H7 (cell line): ENCODE data around the gene LIFR. TPM values are rescaled to one million over a fixed set of nuclear protein-coding genes. Genes with fewer than 3 reads are reported as not detected.

Source experiments
- DNase-seq: peaks from one replicate; pipeline ENCODE4 v3.0.0; 2012
- H3K27me3 ChIP-seq: 2 replicates; pipeline ENCODE4 v1.6.0; 2011; ENCODE audit warnings: mild to moderate bottlenecking, low read length; ENCODE audit not compliant: control insufficient read depth, insufficient read depth
- H3K36me3 ChIP-seq: replicated peaks from 2 replicates; pipeline ENCODE4 v1.5.1; 2011; ENCODE audit warnings: low read length; ENCODE audit not compliant: control insufficient read depth, insufficient read depth
- H3K4me3 ChIP-seq: 2 replicates; pipeline ENCODE4 v1.5.1; 2011; ENCODE audit warnings: low read depth, mild to moderate bottlenecking, control low read depth, low read length, moderate library complexity; ENCODE audit not compliant: insufficient read depth
- total RNA-seq: library from RNA; depleted of rRNA; stranded (reverse); fragments of >200 nt; shearing (Covaris generic); gene quantifications from 2 replicates; pipeline ENCODE4 v1.2.3, GENCODE V29; 2014

Gene LIFR
- total RNA-seq, 1 experiment from 2014 or later = 10.5 TPM

DNA sequence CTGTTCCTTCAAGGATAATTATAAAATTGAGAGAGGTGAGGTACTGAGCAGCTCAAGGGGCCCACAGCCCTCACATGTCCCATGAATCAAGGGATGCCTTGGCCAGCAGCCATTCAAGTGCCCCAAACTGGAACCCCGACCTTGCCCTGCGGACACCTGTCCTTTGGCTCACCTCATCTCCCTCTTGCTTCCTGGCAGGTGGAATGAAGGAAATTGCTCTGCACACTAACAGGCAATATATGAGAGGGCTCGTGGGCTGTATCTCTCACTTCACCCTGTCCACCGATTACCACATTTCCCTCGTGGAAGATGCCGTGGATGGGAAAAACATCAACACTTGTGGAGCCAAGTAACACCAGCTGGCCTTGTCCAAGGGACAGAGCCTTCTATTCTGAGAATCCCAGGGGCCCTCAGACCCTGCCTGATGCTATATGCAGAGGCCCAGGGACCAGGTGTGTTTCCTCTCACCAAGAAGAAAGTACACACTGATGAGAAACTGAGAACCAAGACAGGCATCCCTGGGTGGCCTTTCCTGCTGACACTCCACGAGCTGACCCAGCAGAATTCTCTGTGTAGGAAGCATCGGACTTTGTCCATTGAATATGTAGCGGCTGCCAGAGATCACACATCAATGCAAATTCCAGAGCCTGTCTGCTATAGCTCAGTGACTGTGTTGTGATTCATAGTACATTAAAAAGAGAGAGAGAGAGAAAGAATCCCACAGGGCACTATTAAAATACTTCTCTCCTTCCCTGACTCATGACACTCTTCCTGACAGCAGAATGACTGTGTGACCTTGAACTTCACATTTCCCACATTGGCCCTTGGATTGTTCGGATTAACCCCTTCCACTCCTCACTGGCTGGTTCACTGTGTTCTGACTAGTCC lies 92.6 kb downstream of the LIFR start:
- DNase-seq = no peak
- no peaks in the 10 kb centered on the region for H3K27me3 ChIP-seq
- H3K4me3 ChIP-seq = no peak overlapping the region
- no peaks in the 10 kb centered on the region for H3K36me3 ChIP-seq

DNA sequence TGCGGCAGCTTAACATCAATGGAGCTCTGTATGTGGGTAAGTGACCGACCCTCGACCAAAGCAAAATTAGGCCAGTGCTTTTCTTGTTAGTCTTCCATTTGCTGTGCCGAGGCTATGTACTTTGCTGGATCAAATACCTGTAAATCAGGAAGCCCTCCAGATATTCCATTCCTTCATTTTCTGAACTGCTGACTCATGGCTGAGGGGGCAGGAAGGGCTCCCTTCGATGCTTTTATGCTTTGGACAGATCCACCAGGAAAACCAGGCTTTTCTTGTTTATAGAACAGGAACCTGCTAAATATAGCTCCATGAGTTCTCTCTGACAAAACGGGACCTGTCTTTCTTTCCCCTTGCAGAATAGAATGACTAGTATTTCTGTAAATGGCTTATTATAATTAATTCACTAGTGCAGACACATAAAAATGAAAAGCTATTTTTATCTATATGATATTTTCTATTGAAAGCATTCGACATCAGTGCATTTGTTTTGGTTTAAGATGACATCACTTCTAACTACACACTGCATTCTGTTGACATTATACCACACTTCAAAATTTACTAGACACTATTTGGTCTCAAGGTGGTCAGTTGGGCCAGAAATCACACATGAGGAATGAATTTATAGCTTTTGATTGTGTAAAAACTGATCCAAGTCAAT lies 93.3 kb downstream of the LIFR start:
- H3K36me3 ChIP-seq = no peaks in the 10 kb centered on the region
- no peak overlapping the region for H3K4me3 ChIP-seq
- no peaks in the 10 kb centered on the region for H3K27me3 ChIP-seq
- DNase-seq = no peak

DNA sequence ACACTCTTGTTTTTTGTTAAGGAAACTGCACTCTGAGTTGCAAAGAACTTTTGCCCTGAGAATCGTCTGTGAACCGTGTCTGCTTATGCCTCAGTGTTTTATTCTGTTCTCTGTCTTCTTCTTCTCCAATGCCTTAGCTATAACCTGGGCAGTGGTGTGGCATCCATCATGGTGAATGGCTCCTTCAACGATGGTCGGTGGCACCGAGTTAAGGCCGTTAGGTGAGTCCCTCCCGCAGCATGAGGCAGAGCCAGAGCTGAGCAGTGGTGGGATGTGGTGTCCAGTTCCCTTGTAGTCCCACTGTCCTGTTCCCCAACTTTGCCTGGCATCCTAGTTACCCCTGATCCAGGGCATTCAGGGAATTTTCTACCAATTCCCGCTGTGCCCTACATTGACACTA lies 98.3 kb downstream of the LIFR start:
- Histone ChIP-seq H3K27me3 (no peaks in the 10 kb centered on the region), H3K36me3 (no peaks in the 10 kb centered on the region), H3K4me3 (no peak overlapping the region)
- no peak for DNase-seq

DNA sequence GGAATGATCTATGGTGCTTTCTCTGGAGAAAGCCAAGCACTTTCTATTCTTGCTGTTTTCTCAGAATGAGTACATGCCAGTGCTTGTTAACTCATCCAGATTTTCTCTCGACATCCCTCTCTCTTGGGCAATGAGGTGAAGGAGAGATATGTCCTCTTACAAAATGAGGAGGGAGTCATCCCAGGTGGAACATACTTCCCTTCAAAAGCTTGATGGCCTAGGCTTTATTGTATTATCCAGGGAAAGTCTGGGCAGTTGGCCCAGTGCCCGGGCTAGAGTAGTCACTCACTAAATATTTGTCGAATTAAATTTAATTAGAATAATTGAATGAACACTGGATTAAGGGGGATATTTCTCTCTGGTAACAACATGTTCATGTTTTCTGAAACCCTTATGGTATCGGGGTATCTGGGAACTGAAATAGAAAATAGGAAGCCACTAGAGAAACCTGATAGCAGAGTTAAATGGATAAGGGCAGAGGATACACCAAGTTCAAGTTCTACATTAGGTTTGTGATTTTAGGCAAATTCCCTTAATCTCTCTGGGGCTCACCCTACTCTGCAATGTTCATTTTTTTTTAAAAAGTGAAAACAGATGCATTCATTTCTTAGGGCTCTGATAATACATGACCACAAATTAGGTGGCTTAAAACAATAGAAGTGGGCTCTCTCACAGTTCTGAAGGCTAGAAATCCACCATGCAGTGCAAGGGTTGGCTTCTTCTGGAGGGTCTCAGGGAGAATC lies 99.6 kb downstream of the LIFR start:
- no peak overlapping the region for H3K4me3 ChIP-seq

DNA sequence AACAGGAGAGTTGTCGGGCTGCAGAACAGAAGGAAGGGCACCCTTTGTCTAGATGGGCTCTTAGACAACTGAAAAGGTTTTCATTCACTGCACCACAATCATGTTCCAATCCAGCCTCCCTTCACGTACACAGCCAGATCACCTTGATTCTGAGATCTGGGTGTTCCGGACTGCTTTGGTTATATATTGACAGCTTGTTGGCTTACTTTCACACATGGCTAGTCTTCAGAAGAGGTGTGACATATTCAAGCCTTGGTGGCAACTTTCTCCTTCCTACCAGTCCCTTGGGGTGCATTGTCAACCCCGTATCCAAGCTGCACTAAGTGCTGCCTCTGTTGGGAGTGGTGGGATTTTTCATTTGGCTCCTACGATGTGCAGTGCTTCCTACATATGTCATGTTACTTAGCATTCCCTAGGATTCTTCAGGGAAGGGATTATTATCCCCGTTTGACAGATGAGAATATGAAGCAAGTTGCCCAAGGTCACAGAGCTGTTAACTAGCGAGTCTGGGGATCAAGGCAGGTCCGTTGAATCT lies 100.6 kb downstream of the LIFR start:
- DNase-seq = no peak

More for the DNA sequence above, 99.6 kb downstream of the LIFR start:
- H3K27me3 ChIP-seq = no peaks in the 10 kb centered on the region
- no peaks in the 10 kb centered on the region for H3K36me3 ChIP-seq
- DNase-seq = no peak

DNA sequence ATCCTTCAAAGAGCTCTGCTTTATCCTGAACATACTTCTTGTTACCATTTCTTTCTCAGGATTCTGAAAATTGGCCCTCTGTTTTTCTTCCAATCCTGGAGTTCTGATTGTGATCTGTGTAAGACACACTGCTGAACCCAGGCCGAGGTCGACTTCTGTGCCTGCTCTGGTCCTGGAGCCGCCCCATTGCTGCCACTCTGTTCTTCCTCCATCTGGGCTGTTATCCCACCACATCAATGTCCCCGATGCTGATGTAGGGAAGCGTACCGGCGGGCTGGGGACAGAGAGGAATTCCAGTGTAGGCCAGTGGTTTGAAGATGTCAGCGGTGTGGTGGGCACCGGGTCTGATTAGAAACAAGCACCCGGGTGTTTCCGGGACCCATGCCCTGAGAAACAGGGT lies 102.5 kb downstream of the LIFR start:
- no peak for DNase-seq
- H3K4me3 ChIP-seq = no peak overlapping the region
- H3K36me3 ChIP-seq = no peaks in the 10 kb centered on the region
- no peaks in the 10 kb centered on the region for H3K27me3 ChIP-seq

More for the DNA sequence above, 100.6 kb downstream of the LIFR start:
- Histone ChIP-seq H3K4me3 (no peak overlapping the region), H3K27me3 (no peaks in the 10 kb centered on the region), H3K36me3 (no peaks in the 10 kb centered on the region)

DNA sequence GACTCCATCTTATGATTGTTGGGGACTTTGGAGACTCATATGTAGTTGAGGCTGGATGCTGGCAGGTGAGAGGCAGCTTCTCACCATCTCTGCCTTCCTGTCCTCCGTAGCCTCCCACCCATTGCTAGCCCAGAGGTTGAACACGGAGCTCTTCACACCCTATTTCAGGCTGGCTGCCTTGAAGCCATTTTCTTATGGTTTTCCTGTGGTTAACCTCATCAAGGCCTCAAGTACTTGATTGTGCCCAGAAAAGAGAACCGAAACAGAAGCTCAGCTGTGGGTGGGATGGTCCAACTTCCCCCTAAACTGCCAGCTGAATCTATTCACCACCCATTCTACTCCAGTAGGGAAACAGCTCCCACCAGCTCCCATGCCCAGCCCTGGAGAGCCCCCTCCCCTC lies 102.9 kb downstream of the LIFR start:
- no peaks in the 10 kb centered on the region for H3K36me3 ChIP-seq

DNA sequence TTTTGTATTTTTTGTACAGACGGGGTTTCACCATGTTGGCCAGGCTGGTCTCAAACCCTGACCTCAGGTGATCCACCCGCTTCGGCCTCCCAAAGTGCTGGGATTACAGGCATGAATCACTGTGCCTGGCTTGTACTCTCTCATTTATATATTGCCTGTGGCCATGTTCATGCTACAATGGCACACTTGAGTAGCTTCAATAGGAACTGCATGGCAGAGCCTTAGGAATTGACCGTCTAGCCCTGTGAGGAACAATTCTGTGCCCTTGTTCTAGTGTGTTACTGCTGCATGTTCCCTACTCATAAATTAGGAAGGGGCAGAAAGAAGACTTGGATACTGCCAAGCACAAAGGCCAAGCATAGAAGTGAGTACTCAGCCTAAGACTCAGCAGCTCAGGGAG lies 104.2 kb downstream of the LIFR start:
- no peak for DNase-seq
- Histone ChIP-seq H3K36me3 (no peaks in the 10 kb centered on the region), H3K27me3 (no peaks in the 10 kb centered on the region), H3K4me3 (no peak overlapping the region)

More for the DNA sequence above, 102.9 kb downstream of the LIFR start:
- Histone ChIP-seq H3K4me3 (no peak overlapping the region), H3K27me3 (no peaks in the 10 kb centered on the region)
- DNase-seq = no peak

DNA sequence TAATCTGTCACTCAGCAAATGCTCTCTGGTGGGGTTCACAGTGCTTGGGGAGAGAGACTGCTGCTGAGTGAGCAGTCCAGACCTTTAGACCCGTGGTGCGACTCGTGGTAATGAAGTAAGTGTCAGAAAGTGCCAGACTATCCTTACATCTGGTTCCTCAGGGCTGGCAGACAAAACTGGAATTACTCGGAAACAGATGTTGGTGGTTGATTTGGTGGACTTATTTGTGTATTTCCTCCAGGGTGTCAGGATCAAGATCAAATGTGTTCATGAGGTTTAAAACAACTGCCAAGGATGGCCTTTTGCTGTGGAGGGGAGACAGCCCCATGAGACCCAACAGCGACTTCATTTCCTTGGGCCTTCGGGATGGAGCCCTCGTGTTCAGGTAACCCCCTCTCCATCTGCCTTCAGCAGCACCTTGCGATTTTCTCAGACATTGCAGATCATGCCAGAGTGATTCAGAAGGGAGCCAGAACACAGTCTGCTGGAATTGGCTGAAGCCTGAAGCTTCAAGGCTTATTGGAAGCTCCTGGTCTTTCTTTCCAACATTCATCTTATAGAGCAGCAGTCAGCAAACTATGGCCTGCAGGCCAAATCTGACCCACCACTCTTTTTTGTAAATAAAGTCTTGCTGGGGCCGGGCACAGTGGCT lies 105.2 kb downstream of the LIFR start:
- no peaks in the 10 kb centered on the region for H3K27me3 ChIP-seq
- no peak for DNase-seq
- H3K4me3 ChIP-seq = no peak overlapping the region
- no peaks in the 10 kb centered on the region for H3K36me3 ChIP-seq

DNA sequence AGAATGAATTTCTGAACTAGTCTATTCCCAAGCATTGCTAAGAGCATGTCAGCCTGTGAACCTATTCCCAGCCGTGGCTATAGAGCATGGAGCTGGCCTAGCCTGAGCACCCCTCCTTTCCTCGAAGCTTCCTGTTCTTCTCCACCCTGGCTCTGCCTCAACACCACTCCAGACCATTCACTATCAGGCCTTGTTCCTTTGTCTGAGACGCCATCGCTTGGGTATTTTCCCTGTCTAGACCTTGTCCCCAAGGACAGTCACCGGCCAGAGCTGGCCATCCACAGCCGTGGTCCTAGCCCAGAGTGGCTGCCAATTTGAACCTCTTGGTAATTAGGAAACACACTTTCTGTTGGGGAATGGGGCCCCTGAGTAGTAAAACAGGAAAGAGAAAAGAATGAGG lies 105.8 kb downstream of the LIFR start:
- no peaks in the 10 kb centered on the region for H3K27me3 ChIP-seq
- no peaks in the 10 kb centered on the region for H3K36me3 ChIP-seq
- DNase-seq = no peak
- no peak overlapping the region for H3K4me3 ChIP-seq

DNA sequence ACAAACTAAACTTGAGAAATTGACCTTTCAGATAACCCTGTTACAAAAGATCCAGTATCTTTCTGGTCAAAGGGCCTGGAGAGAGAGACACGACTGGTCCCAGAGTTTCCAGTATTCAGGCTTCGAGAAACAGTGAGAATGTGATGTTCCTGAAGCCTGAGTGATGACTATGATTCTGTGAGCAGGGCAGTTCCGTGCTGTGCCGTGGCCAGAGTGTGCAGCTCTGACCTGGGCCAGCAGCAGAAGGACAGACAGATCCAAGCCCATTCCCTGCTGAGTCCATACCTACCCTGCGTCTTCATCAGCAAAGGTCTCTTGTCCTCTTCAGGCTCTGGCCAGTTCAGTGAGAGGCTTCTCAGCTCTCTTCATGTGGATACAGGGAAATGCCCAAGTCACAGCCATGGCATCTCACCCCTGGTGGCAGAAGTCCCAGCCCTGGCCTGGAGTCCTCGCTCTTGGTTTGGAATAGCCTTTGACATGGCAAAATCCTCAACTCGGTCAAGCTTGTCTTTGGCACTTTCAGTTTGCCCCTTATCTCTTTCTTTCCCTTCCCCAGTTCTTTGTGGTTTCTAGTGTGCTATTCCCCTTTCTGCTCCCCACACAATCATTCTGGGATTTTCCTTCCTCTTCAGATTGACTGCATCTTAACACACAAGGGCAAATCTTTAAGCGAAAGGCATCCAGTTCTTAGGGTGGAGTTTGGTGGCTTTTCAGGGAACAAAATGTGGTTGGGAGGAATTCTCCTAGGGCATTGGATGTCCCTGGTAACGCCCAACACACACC lies 107.7 kb downstream of the LIFR start:
- H3K36me3 ChIP-seq = no peaks in the 10 kb centered on the region
- H3K27me3 ChIP-seq = no peaks in the 10 kb centered on the region
- no peak for DNase-seq
- no peak overlapping the region for H3K4me3 ChIP-seq

DNA sequence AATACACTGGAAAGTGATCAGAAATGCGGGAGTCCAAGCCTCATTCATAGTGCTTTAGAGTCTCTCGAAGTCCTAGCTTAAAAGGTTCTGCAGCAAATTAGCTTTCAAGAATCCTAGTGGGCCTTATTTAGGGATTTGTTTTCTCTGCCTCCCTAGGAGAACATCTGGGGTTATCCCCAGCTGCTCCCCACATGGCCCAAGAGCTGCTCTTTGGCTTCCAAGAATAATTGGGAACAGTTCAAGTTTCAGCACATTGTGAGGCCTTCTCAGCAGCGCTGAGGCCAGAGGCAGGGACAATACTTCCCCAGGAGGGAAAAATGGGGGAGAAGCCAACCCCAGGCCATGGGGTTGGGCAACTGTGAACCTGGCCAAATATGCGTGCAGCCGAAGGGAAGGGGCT lies 108.7 kb downstream of the LIFR start:
- Histone ChIP-seq H3K4me3 (no peak overlapping the region), H3K36me3 (no peaks in the 10 kb centered on the region), H3K27me3 (no peaks in the 10 kb centered on the region)
- no peak for DNase-seq

DNA sequence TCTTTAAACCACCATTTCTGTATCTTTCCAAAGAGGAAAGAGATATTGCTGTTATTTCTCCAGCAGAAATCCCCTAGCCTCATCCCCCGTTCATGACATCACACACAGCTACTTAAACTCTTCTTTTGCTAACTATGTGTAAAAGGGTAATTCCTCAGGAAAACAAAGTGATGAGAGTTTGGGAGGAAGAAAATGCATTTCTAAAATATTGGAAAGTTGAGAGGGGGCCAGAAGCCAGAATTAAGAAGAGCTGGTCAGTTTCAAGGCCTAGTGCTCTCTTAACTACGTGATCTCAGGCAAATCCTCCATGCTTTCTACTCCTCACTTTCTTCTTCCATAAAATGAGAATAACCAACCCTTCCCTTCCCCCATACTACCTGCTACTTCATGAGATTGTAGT lies 109.4 kb downstream of the LIFR start:
- H3K27me3 ChIP-seq = no peaks in the 10 kb centered on the region
- DNase-seq = no peak
- no peak overlapping the region for H3K4me3 ChIP-seq
- H3K36me3 ChIP-seq = no peaks in the 10 kb centered on the region
